ENCODE data around the gene FLVCR2. TPM values are rescaled to one million over a fixed set of nuclear protein-coding genes. Genes with fewer than 3 reads are reported as not detected.

The FLVCR2 gene
- total and polyA plus RNA-seq, 2 of the 13 experiments (the other 11 are each of a cell fraction or from before 2014, with no cell fraction given) = 9.9 to 10.5 TPM

GRCh38 chr14:75561013-75561432 lies 17.4 kb upstream of the FLVCR2 start (continued):
- no peak for TF ChIP-seq NFYB (CRISPR knock-in tag; IDR thresholded peaks at IDR 0.05)
- TF ChIP-seq, protein P1, sequence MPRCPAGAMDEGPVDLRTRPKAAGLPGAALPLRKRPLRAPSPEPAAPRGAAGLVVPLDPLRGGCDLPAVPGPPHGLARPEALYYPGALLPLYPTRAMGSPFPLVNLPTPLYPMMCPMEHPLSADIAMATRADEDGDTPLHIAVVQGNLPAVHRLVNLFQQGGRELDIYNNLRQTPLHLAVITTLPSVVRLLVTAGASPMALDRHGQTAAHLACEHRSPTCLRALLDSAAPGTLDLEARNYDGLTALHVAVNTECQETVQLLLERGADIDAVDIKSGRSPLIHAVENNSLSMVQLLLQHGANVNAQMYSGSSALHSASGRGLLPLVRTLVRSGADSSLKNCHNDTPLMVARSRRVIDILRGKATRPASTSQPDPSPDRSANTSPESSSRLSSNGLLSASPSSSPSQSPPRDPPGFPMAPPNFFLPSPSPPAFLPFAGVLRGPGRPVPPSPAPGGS (CRISPR knock-in tag; IDR thresholded peaks at IDR 0.05) = 0 out of 2 replicates have a peak, but pooled peaks have one; percentile 36
- no peak for TF ChIP-seq TOPORS (CRISPR knock-in tag; IDR thresholded peaks at IDR 0.05)
- no peak for TF ChIP-seq KAT2B (IDR thresholded peaks at IDR 0.05; ENCODE audit: borderline replicate concordance, low read depth, low read length)
- no peak for TF ChIP-seq CCDC6 (CRISPR knock-in tag; IDR thresholded peaks at IDR 0.05)
- TF ChIP-seq ISL2 (CRISPR knock-in tag; IDR thresholded peaks at IDR 0.05) = no peak
- TF ChIP-seq BCL6 (CRISPR knock-in tag; IDR thresholded peaks at IDR 0.05) = peak; percentile 17; the same call in 1 of the 2 replicates
- TF ChIP-seq ZNF644 (CRISPR knock-in tag; IDR thresholded peaks at IDR 0.05; ENCODE audit: low read depth) = no peak
- no peak for TF ChIP-seq KDM4B (CRISPR knock-in tag; IDR thresholded peaks at IDR 0.05)
- no peak for TF ChIP-seq NCOA1 (CRISPR knock-in tag; IDR thresholded peaks at IDR 0.05)
- TF ChIP-seq MTA1 (CRISPR knock-in tag; IDR thresholded peaks at IDR 0.05; ENCODE audit: borderline replicate concordance) = no peak
- TF ChIP-seq ZNF382 (CRISPR knock-in tag; IDR thresholded peaks at IDR 0.05; ENCODE audit: borderline replicate concordance) = no peak
- no peak for TF ChIP-seq ZNF557 (CRISPR knock-in tag; IDR thresholded peaks at IDR 0.05)
- no peak for TF ChIP-seq IRF1 (CRISPR knock-in tag; IDR thresholded peaks at IDR 0.05; ENCODE audit: low read depth)
- no peak for TF ChIP-seq ZNF558 (CRISPR knock-in tag; IDR thresholded peaks at IDR 0.05; ENCODE audit: borderline replicate concordance)
- no peak for TF ChIP-seq HHEX (CRISPR knock-in tag; IDR thresholded peaks at IDR 0.05)
- no peak for TF ChIP-seq THAP8 (CRISPR knock-in tag; IDR thresholded peaks at IDR 0.05; ENCODE audit: borderline replicate concordance)
- no peak for TF ChIP-seq TMF1 (CRISPR knock-in tag; IDR thresholded peaks at IDR 0.05; ENCODE audit: low read depth)
- no peak for TF ChIP-seq ZNF549 (CRISPR knock-in tag; IDR thresholded peaks at IDR 0.05)
- TF ChIP-seq SMARCE1 (IDR thresholded peaks at IDR 0.05; ENCODE audit: borderline replicate concordance) = no peak
- TF ChIP-seq, protein P2, sequence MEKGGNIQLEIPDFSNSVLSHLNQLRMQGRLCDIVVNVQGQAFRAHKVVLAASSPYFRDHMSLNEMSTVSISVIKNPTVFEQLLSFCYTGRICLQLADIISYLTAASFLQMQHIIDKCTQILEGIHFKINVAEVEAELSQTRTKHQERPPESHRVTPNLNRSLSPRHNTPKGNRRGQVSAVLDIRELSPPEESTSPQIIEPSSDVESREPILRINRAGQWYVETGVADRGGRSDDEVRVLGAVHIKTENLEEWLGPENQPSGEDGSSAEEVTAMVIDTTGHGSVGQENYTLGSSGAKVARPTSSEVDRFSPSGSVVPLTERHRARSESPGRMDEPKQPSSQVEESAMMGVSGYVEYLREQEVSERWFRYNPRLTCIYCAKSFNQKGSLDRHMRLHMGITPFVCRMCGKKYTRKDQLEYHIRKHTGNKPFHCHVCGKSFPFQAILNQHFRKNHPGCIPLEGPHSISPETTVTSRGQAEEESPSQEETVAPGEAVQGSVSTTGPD (CRISPR knock-in tag; IDR thresholded peaks at IDR 0.05) = no peak
- no peak for TF ChIP-seq MAFG (CRISPR knock-in tag; IDR thresholded peaks at IDR 0.05)
- TF ChIP-seq ZNF546 (CRISPR knock-in tag; conservative IDR thresholded peaks at IDR 0.05) = no peak
- no peak for TF ChIP-seq ZSCAN31 (CRISPR knock-in tag; IDR thresholded peaks at IDR 0.05; ENCODE audit: low read depth)
- TF ChIP-seq GTF2F1 (IDR thresholded peaks at IDR 0.05; ENCODE audit: low read length) = no peak
- TF ChIP-seq SMAD1 (CRISPR knock-in tag; IDR thresholded peaks at IDR 0.05; ENCODE audit: borderline replicate concordance, low read depth) = no peak
- TF ChIP-seq, protein P3, sequence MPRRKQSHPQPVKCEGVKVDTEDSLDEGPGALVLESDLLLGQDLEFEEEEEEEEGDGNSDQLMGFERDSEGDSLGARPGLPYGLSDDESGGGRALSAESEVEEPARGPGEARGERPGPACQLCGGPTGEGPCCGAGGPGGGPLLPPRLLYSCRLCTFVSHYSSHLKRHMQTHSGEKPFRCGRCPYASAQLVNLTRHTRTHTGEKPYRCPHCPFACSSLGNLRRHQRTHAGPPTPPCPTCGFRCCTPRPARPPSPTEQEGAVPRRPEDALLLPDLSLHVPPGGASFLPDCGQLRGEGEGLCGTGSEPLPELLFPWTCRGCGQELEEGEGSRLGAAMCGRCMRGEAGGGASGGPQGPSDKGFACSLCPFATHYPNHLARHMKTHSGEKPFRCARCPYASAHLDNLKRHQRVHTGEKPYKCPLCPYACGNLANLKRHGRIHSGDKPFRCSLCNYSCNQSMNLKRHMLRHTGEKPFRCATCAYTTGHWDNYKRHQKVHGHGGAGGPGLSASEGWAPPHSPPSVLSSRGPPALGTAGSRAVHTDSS (CRISPR knock-in tag; conservative IDR thresholded peaks at IDR 0.05) = no peak
- TF ChIP-seq JUNB (CRISPR knock-in tag; IDR thresholded peaks at IDR 0.05; ENCODE audit: borderline replicate concordance) = no peak
- TF ChIP-seq MIER3 (CRISPR knock-in tag; IDR thresholded peaks at IDR 0.05; ENCODE audit: borderline replicate concordance) = peak; percentile 58; the same call in 1 of the 2 replicates

Measured in HepG2 (cell line).